GM12878 (cell line): Measurements from ENCODE around the gene PARP15. TPM values are rescaled to one million over a fixed set of nuclear protein-coding genes. Genes with fewer than 3 reads are reported as not detected.

ENCODE experiments used
- ATAC-seq: fragments of 200-7000 bp; cut with Tn5 transposase; 3 replicates; pipeline ENCODE4 v1.9.1; 2020; ENCODE audit warnings: mild to moderate bottlenecking, moderate library complexity
- BruUV-seq: library from RNA; stranded (reverse); fragments of 400-500 nt; replicated peaks from 2 replicates; lab custom pipeline; 2021; lab: Mats Ljungman, UMichigan
- CTCF ChIA-PET: fragments of 300-600 bp; sonication (Branson Sonifier 250); formaldehyde crosslinking; extraction: SDS; loops from one replicate; lab custom pipeline; 2021; ENCODE audit warnings: inconsistent platforms; lab: Yijun Ruan, JAX
- POLR2A ChIA-PET: fragments of 350-600 bp; formaldehyde crosslinking; extraction: SDS; loops from one replicate; lab custom pipeline; 2021; ENCODE audit warnings: inconsistent platforms; lab: Charles Lee
- RAD21 ChIA-PET: fragments of 300-600 bp; sonication (Branson Sonifier 250); formaldehyde crosslinking; loops from one replicate; lab custom pipeline; 2023; ENCODE audit warnings: antibody characterized with exemption; ENCODE audit not compliant: unreplicated experiment; lab: Charles Lee
- SMC1A ChIA-PET: fragments of 300-600 bp; sonication (Branson Sonifier 250); formaldehyde crosslinking; loops from one replicate; lab custom pipeline; 2023; ENCODE audit not compliant: unreplicated experiment, uncharacterized antibody; lab: Charles Lee
- DNase-seq: peaks from one replicate; pipeline ENCODE4 v3.0.0-alpha.2; 2011; ENCODE audit warnings: low read depth, low spot score
- FAIRE-seq: peaks from 3 replicates; lab custom pipeline; 2011; peaks lifted over from hg19 to GRCh38; lab: Jason Lieb, UNC
- H2AFZ ChIP-seq: 2 replicates; pipeline ENCODE4 v1.6.0; 2011; ENCODE audit warnings: low read depth, low read length, control low read depth; ENCODE audit not compliant: control insufficient read depth
- H3K27ac ChIP-seq: 2 replicates; pipeline ENCODE4 v1.5.1; 2011; ENCODE audit warnings: control low read depth; ENCODE audit not compliant: control insufficient read depth, insufficient read depth
- H3K27me3 ChIP-seq, 2 experiments: replicated peaks in 1 of 2; 2 replicates each; pipeline versions ENCODE4 v1.6.0 to v1.6.1; 2011; ENCODE audit warnings: low read length in 1 of 2; ENCODE audit not compliant: control insufficient read depth in 2 of 2, insufficient read depth in 2 of 2
- H3K36me3 ChIP-seq, 2 experiments: 2 replicates each; pipeline ENCODE4 v1.5.1; 2011; ENCODE audit warnings: low read length in 1 of 2; ENCODE audit not compliant: control insufficient read depth in 2 of 2, insufficient read depth in 2 of 2
- H3K4me1 ChIP-seq: 2 replicates; pipeline ENCODE4 v1.6.1; 2011; ENCODE audit warnings: mild to moderate bottlenecking, low read length, moderate library complexity, mixed read lengths; ENCODE audit not compliant: control insufficient read depth, insufficient read depth
- H3K4me2 ChIP-seq: 2 replicates; pipeline ENCODE4 v1.6.0; 2011; ENCODE audit warnings: control low read depth; ENCODE audit not compliant: control insufficient read depth, insufficient read depth
- H3K4me3 ChIP-seq: fragments of 200-600 bp; sonication (generic); 2 replicates; pipeline ENCODE4 v1.5.1; 2016
- H3K79me2 ChIP-seq: 2 replicates; pipeline ENCODE4 v1.6.0; 2011; ENCODE audit warnings: low read length; ENCODE audit not compliant: control insufficient read depth, insufficient read depth
- H3K9ac ChIP-seq: 2 replicates; pipeline ENCODE4 v1.8.0; 2011; ENCODE audit warnings: low read length, control low read depth, mixed read lengths; ENCODE audit not compliant: control insufficient read depth, insufficient read depth
- H3K9me3 ChIP-seq: replicated peaks from 3 replicates; pipeline ENCODE4 v1.5.1; 2011; ENCODE audit warnings: mild to moderate bottlenecking, low read length; ENCODE audit not compliant: control insufficient read depth, insufficient read depth
- H4K20me1 ChIP-seq: 2 replicates; pipeline ENCODE4 v1.6.0; 2011; ENCODE audit not compliant: control insufficient read depth, insufficient read depth
- HCFC1 ChIP-seq: fragments of 150-350 bp; IDR thresholded peaks from 2 replicates; pipeline ENCODE4 v1.6.1; 2014; ENCODE audit warnings: low read length
- MTA3 ChIP-seq: IDR thresholded peaks from 2 replicates; pipeline ENCODE4 v1.6.1; 2012; ENCODE audit warnings: low read length, inconsistent platforms, borderline replicate concordance
- NFYA ChIP-seq: IDR thresholded peaks from 2 replicates; pipeline ENCODE4 v1.6.1; 2011; ENCODE audit warnings: low read depth, mild to moderate bottlenecking, low read length, improper control_type of control experiment, borderline replicate concordance
- PKNOX1 ChIP-seq: fragments of 450-650 bp; IDR thresholded peaks from 2 replicates; pipeline ENCODE4 v1.6.1; 2016; ENCODE audit warnings: mild to moderate bottlenecking
- SRF ChIP-seq, 2 experiments: IDR thresholded peaks; 2 replicates each; pipeline ENCODE4 v1.6.1; 2011; ENCODE audit warnings: low read depth in 2 of 2, low read length in 2 of 2, mild to moderate bottlenecking in 1 of 2, moderate library complexity in 1 of 2
- TAF1 ChIP-seq: IDR thresholded peaks from 2 replicates; pipeline ENCODE4 v1.6.1; 2011; ENCODE audit warnings: mild to moderate bottlenecking, low read depth, low read length, borderline replicate concordance
- WGBS: methylation state at CpG from one replicate; pipeline ENCODE4 v1.1.6; 2016; ENCODE audit warnings: low lambda C conversion rate; ENCODE audit not compliant: insufficient replicate concordance, insufficient coverage; ENCODE audit errors: missing lambda C conversion rate; 5-methylcytosine and 5-hydroxymethylcytosine counted together
- in situ Hi-C: fragments of 300-500 bp; cut with MboI; formaldehyde crosslinking; loops from 9 replicates; pipeline ENCODE4 v1.14.3; 2018; ENCODE audit warnings: mixed read lengths
- intact Hi-C: fragments of 100-400 bp; cut with micrococcal nuclease; formaldehyde crosslinking; loops from one replicate; pipeline ENCODE4 v1.14.2; 2022; ENCODE audit not compliant: unreplicated experiment
- polyA plus RNA-seq, 11 experiments: library from polyadenylated mRNA; depleted of rRNA in 4 of 11; unstranded in 6 of 11; stranded (reverse) in 5 of 11; fragments of >200 nt; fragmentation: Nextera tagmentation in 4 of 11; fragmentation: Illumina TruSeq in 1 of 11; extraction: Ambion mirVana in 4 of 11; extraction: Trizol in 1 of 11; gene quantifications; 1 replicate in 1 of 11; 2 replicates in 10 of 11; pipeline versions ENCODE4 v1.2.1 to v1.2.3, GENCODE V29; 2011 to 2016; ENCODE audit warnings: inconsistent platforms in 2 of 11, missing spikeins in 2 of 11, low read depth in 1 of 11
- total RNA-seq, 4 experiments: library from RNA; depleted of rRNA in 3 of 4; stranded (reverse); fragments of >200 nt in 3 of 4; fragmentation: Illumina TruSeq in 1 of 4; extraction: Trizol in 1 of 4; gene quantifications; 2 replicates each; pipeline versions ENCODE4 v1.2.1 to v1.2.3, GENCODE V29; 2013 to 2021

PARP15 gene
- total and polyA plus RNA-seq, 10 of the 15 experiments (the other 5 are each of a cell fraction or from before 2014, with no cell fraction given), result 9.0 to 234 (median 36.3) TPM

GRCh38 chr3:122533931-122534334, 43.5 kb upstream of the PARP15 start (continued):
- TF ChIP-seq SRF (IDR thresholded peaks at IDR 0.05; ENCODE audit: low read depth in 2 of 2, low read length in 2 of 2), result peak in 1 of 2 experiments; percentile 50; a peak in 1 of 4 replicates
- peak; percentile 58; the same call in 1 of the 2 replicates for TF ChIP-seq MTA3

GRCh38 chr3:122535964-122536631, 41.4 kb upstream of the PARP15 start:
- BruUV-seq, result no TSS peak
- in situ Hi-C loops, result loop anchor here (10.0 kb wide), 1 partner anchor 991 kb away; the partner anchor contains the start of gene POLQ
- SMC1A ChIA-PET, result interaction anchor here (0.9 to 1.7 kb wide), 3 partner anchors 10 to 13 kb away, joined by 3 to 6 read pairs (median 4); no protein-coding TSS in a partner anchor
- RAD21 ChIA-PET, result no interaction called here
- DNase-seq (no peak), ATAC-seq (no peak), FAIRE-seq (no peak)
- no peaks in the 10 kb centered on the region for H3K79me2 ChIP-seq
- H3K27me3 ChIP-seq, result no peaks in the 10 kb centered on the region
- CTCF ChIA-PET, result interaction anchor here (0.8 to 2.7 kb wide), 3 partner anchors 22 to 78 kb away, joined by 4 to 8 read pairs (median 4); no protein-coding TSS in a partner anchor
- H3K36me3 ChIP-seq, result peaks cover 5 to 18% of the 10 kb centered on the region in 2 experiments
- no peak overlapping the region for H3K27ac ChIP-seq
- no peak for TF ChIP-seq HCFC1
- no peak for TF ChIP-seq TAF1
- no peak for TF ChIP-seq PKNOX1
- TF ChIP-seq NFYA, result no peak
- TF ChIP-seq, all 136 proteins: peak for 0
- Histone ChIP-seq H3K4me1 (peaks cover 6% of the 10 kb centered on the region), H4K20me1 (no peaks in the 10 kb centered on the region), H2AFZ (no peak overlapping the region), H3K9me3 (no peaks in the 10 kb centered on the region), H3K4me3 (no peak overlapping the region), H3K9ac (no peak overlapping the region), H3K4me2 (no peak overlapping the region)
- POLR2A ChIA-PET, result interaction anchor here (1.0 kb wide), 2 partner anchors 20 to 177 kb away, joined by 3 read pairs; no protein-coding TSS in a partner anchor
- WGBS, result 91% methylated on average over 6 of the region's 6 CpGs
- intact Hi-C loops, result loop anchor here (2.0 to 10.0 kb wide), 2 partner anchors 77 to 141 kb away; no protein-coding TSS in a partner anchor
